ENCODE data around the gene PEDS1. TPM values are rescaled to one million over a fixed set of nuclear protein-coding genes. Genes with fewer than 3 reads are reported as not detected.

Gene PEDS1
- total RNA-seq, 1 experiment from 2014 or later = 26.0 TPM

GRCh38 chr20:50122763-50123162 is 30.8 kb downstream of the PEDS1 start:
- Mint-ChIP-seq H3K27me3 (ENCODE audit: insufficient read depth, unreplicated experiment) (no peaks in the 10 kb centered on the region), H3K4me1 (ENCODE audit: insufficient read depth, unreplicated experiment) (peaks cover 11% of the 10 kb centered on the region), H3K9me3 (ENCODE audit: unreplicated experiment) (no peaks in the 10 kb centered on the region), H3K27ac (ENCODE audit: low read depth, unreplicated experiment) (no peak overlapping the region), H3K36me3 (ENCODE audit: insufficient read depth, unreplicated experiment) (peaks cover 57% of the 10 kb centered on the region), H3K4me3 (ENCODE audit: unreplicated experiment) (no peak overlapping the region)
- DNase-seq (ENCODE audit: unreplicated experiment) = no peak
- POLR2A ChIA-PET = interaction anchor here (1.0 to 6.2 kb wide), 11 partner anchors 9 to 48 kb away, joined by 3 to 113 read pairs (median 13); partner anchors contain the start of genes PEDS1 and UBE2V1
- no peak for TF ChIP-seq CTCF (IDR thresholded peaks at IDR 0.05; ENCODE audit: unreplicated experiment)
- intact Hi-C loops (cut with micrococcal nuclease) = no loop called here
- CTCF ChIA-PET = interaction anchor here (0.6 to 20.7 kb wide), 6 partner anchors 11 to 1867 kb away, joined by 3 to 696 read pairs (median 80); partner anchors contain the start of genes PEDS1 and UBE2V1
- BruUV-seq (replicated peaks) = no TSS peak

GRCh38 chr20:50121858-50122271 is 31.7 kb downstream of the PEDS1 start:
- peaks cover 48% of the 10 kb centered on the region for H3K36me3 Mint-ChIP-seq (ENCODE audit: insufficient read depth, unreplicated experiment)
- TSS peak; percentile 2 for BruUV-seq (replicated peaks)
- no peaks in the 10 kb centered on the region for H3K27me3 Mint-ChIP-seq (ENCODE audit: insufficient read depth, unreplicated experiment)
- H3K4me1 Mint-ChIP-seq (ENCODE audit: insufficient read depth, unreplicated experiment) = peaks cover 9% of the 10 kb centered on the region
- no peak overlapping the region for H3K4me3 Mint-ChIP-seq (ENCODE audit: unreplicated experiment)
- peak; percentile 35 for DNase-seq (ENCODE audit: unreplicated experiment)
- no peaks in the 10 kb centered on the region for H3K9me3 Mint-ChIP-seq (ENCODE audit: unreplicated experiment)
- CTCF ChIA-PET = interaction anchor here (0.5 to 20.7 kb wide), 19 partner anchors 9 to 425 kb away, joined by 3 to 696 read pairs (median 4); partner anchors contain the start of genes PEDS1 and UBE2V1
- POLR2A ChIA-PET = interaction anchor here (0.6 to 6.2 kb wide), 16 partner anchors 8 to 225 kb away, joined by 3 to 113 read pairs (median 7); partner anchors contain the start of genes PEDS1 and UBE2V1
- intact Hi-C loops (cut with micrococcal nuclease) = loop anchor here (1.0 to 2.0 kb wide), 4 partner anchors 23 to 57 kb away; no protein-coding TSS in a partner anchor
- TF ChIP-seq CTCF (IDR thresholded peaks at IDR 0.05; ENCODE audit: unreplicated experiment) = no peak
- H3K27ac Mint-ChIP-seq (ENCODE audit: low read depth, unreplicated experiment) = no peak overlapping the region

- POLR2A ChIA-PET = interaction anchor here (0.6 to 6.2 kb wide), 20 partner anchors 8 to 609 kb away, joined by 3 to 113 read pairs (median 4); partner anchors contain the start of gene PEDS1
- peak; percentile 89 for TF ChIP-seq CTCF (IDR thresholded peaks at IDR 0.05; ENCODE audit: unreplicated experiment)
- peak; percentile 75 for DNase-seq (ENCODE audit: unreplicated experiment)
Observed at GRCh38 chr20:50120935-50121693, 32.4 kb downstream of the PEDS1 start.

GRCh38 chr20:50118203-50118602 is 35.3 kb downstream of the PEDS1 start:
- ChIA-PET POLR2A (interaction anchor here (0.6 to 6.2 kb wide), 6 partner anchors 22 to 1625 kb away, joined by 4 to 113 read pairs (median 22); partner anchors contain the start of gene PEDS1), CTCF (interaction anchor here (1.1 to 20.7 kb wide), 4 partner anchors 9 to 57 kb away, joined by 3 to 696 read pairs (median 268); partner anchors contain the start of gene PEDS1)
- no peak for DNase-seq (ENCODE audit: unreplicated experiment)
- intact Hi-C loops (cut with micrococcal nuclease) = no loop called here
- Mint-ChIP-seq H3K4me1 (ENCODE audit: insufficient read depth, unreplicated experiment) (peaks cover 28% of the 10 kb centered on the region), H3K27me3 (ENCODE audit: insufficient read depth, unreplicated experiment) (no peaks in the 10 kb centered on the region), H3K27ac (ENCODE audit: low read depth, unreplicated experiment) (no peak overlapping the region), H3K9me3 (ENCODE audit: unreplicated experiment) (no peaks in the 10 kb centered on the region), H3K4me3 (ENCODE audit: unreplicated experiment) (no peak overlapping the region), H3K36me3 (ENCODE audit: insufficient read depth, unreplicated experiment) (peaks cover 12% of the 10 kb centered on the region)
- TF ChIP-seq CTCF (IDR thresholded peaks at IDR 0.05; ENCODE audit: unreplicated experiment) = no peak
- BruUV-seq (replicated peaks) = no TSS peak

More at GRCh38 chr20:50120935-50121693, 32.4 kb downstream of the PEDS1 start:
- H3K27ac Mint-ChIP-seq (ENCODE audit: low read depth, unreplicated experiment) = no peak overlapping the region
- H3K4me1 Mint-ChIP-seq (ENCODE audit: insufficient read depth, unreplicated experiment) = peaks cover 8% of the 10 kb centered on the region
- no TSS peak for BruUV-seq (replicated peaks)
- CTCF ChIA-PET = interaction anchor here (0.5 to 20.7 kb wide), 31 partner anchors 8 to 629 kb away, joined by 3 to 696 read pairs (median 5); partner anchors contain the start of genes PEDS1 and UBE2V1
- intact Hi-C loops (cut with micrococcal nuclease) = loop anchor here (1.0 to 2.0 kb wide), 4 partner anchors 24 to 58 kb away; no protein-coding TSS in a partner anchor
- H3K4me3 Mint-ChIP-seq (ENCODE audit: unreplicated experiment) = no peak overlapping the region
- H3K27me3 Mint-ChIP-seq (ENCODE audit: insufficient read depth, unreplicated experiment) = no peaks in the 10 kb centered on the region
- H3K36me3 Mint-ChIP-seq (ENCODE audit: insufficient read depth, unreplicated experiment) = peaks cover 41% of the 10 kb centered on the region
- no peaks in the 10 kb centered on the region for H3K9me3 Mint-ChIP-seq (ENCODE audit: unreplicated experiment)

All from MCF 10A (cell line).